Measurements from ENCODE around the gene DTX1. TPM values are rescaled to one million over a fixed set of nuclear protein-coding genes. Genes with fewer than 3 reads are reported as not detected.

Gene DTX1
- total RNA-seq, 4 donors from 2014 or later = 1.1 to 3.4 (median 1.7) TPM

DNA sequence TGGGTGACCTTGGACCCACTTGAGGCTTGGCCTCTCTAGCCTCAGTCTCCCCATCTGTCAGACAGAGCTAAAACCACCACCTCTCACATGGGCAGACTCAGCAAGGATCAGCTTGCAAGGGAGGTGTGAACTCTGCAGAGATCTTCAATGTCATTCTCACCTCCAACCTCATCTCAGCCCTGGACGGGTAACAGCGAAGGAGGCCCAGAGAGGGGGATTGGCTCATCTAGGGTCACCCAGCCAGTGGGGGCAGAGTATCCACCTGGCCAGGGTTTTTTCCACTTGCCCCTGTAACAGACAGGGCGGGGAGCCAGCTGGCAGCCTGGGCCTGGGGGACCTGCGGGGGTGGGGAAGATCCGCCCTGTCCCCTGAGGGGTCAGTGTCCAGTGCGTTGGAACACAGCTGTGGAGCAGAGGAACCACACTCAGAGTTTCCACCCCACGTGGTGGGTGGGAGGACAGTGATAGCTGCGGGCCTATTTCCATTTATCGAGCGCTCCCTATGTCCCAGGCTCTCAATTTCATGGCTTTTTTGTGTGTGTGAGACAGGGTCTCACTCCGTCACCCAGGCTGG lies 27.4 kb downstream of the DTX1 start:
- Histone ChIP-seq H3K4me3 (no peak overlapping the region), H3K4me1 (peaks cover 6% of the 10 kb centered on the region), H3K9me3 (no peaks in the 10 kb centered on the region), H3K27me3 (peaks cover 36% of the 10 kb centered on the region), H3K27ac (no peak overlapping the region), H3K36me3 (no peaks in the 10 kb centered on the region)
- DNase-seq (ENCODE audit: low spot score in 2 of 2) = no peak
- WGBS = 64% methylated on average over 8 of the region's 11 CpGs
- TF ChIP-seq POLR2A (IDR thresholded peaks at IDR 0.05) (no peak), POLR2AphosphoS5 (IDR thresholded peaks at IDR 0.05) (no peak), EP300 (IDR thresholded peaks at IDR 0.05) (no peak)
- TF ChIP-seq, protein P1, sequence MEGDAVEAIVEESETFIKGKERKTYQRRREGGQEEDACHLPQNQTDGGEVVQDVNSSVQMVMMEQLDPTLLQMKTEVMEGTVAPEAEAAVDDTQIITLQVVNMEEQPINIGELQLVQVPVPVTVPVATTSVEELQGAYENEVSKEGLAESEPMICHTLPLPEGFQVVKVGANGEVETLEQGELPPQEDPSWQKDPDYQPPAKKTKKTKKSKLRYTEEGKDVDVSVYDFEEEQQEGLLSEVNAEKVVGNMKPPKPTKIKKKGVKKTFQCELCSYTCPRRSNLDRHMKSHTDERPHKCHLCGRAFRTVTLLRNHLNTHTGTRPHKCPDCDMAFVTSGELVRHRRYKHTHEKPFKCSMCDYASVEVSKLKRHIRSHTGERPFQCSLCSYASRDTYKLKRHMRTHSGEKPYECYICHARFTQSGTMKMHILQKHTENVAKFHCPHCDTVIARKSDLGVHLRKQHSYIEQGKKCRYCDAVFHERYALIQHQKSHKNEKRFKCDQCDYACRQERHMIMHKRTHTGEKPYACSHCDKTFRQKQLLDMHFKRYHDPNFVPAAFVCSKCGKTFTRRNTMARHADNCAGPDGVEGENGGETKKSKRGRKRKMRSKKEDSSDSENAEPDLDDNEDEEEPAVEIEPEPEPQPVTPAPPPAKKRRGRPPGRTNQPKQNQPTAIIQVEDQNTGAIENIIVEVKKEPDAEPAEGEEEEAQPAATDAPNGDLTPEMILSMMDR (IDR thresholded peaks at IDR 0.05) = no peak

DNA sequence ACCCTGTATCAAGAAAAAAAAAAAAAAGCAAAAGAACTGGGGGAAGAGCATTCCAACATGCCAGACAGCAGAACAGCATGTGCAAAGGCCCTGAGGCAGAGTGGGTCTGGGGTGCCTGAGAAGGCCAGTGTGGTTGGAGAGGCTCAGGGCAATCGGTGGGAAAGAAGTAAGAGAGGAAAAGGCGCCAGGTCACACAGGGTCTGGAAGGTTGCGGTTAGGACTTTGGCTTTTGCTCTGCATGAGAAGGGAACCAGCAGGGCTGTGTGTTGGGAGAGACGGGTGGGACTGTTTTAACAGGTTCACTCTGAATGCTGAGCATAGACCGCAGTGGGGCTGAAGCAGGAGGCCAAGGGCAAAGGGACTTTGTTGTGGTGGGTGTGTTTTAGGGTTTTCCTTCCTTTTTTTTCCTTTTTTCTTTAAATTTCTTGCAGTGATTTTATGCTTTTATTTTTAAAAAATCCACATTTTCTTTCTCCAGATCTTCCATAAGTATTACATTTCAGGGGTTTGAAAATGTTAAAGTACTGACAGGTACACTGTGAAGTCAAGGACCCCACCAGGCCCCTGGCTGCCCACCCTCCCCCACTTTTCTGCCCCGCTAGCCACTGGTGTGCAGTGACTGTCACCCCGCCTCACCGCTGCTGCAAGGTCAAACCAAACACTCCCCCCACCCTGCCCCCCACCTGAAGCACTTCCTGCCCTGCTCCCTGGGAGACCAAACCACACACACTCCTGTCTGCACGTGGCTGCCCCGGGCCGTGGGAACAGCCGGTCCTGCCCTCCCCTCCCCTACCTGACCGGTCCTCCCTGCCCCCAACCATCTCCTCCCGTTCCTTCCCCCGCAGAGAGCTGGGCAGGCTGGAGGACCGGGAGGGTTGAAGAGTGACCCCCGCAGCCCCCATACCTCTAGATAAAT lies 30.0 kb downstream of the DTX1 start:
- TF ChIP-seq POLR2A (IDR thresholded peaks at IDR 0.05) = no peak
- no peak for TF ChIP-seq EP300 (IDR thresholded peaks at IDR 0.05)
- TF ChIP-seq, protein P1 (IDR thresholded peaks at IDR 0.05) = no peak
- TF ChIP-seq POLR2AphosphoS5 (IDR thresholded peaks at IDR 0.05) = no peak
- Histone ChIP-seq H3K36me3 (no peaks in the 10 kb centered on the region), H3K4me1 (peaks cover 6% of the 10 kb centered on the region), H3K4me3 (no peak overlapping the region), H3K27ac (no peak overlapping the region), H3K27me3 (peaks cover 30% of the 10 kb centered on the region), H3K9me3 (no peaks in the 10 kb centered on the region)
- WGBS = 42% methylated on average over 17 of the region's 17 CpGs
- DNase-seq (ENCODE audit: low spot score in 2 of 2) = no peak

DNA sequence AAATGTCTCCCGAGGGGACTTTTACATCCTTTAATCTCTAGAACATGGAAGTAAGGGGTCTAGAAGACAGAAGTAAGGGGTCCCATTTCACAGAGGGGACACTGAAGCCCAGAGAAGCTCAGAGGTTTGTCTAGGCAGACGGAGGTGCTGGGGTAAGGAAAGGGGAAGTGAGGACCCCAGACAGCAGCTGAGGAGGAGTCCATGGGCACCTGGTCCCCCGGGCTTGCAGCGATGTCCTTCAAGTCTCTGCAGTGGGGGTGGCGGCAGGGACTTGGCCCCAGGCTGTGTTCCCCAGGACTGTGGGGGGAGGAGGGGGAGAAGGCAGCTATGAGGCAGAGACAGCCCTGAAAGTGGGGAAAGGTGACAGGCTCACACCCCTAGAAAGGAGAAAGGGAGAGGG lies 30.7 kb downstream of the DTX1 start:
- peaks cover 31% of the 10 kb centered on the region for H3K27me3 ChIP-seq
- 37% methylated on average over 5 of the region's 5 CpGs for WGBS
- H3K9me3 ChIP-seq = no peaks in the 10 kb centered on the region
- H3K4me1 ChIP-seq = peaks cover 6% of the 10 kb centered on the region
- H3K4me3 ChIP-seq = no peak overlapping the region
- TF ChIP-seq POLR2AphosphoS5 (IDR thresholded peaks at IDR 0.05) (no peak), POLR2A (IDR thresholded peaks at IDR 0.05) (no peak), EP300 (IDR thresholded peaks at IDR 0.05) (no peak)
- TF ChIP-seq, protein P1 (IDR thresholded peaks at IDR 0.05) = no peak
- H3K27ac ChIP-seq = no peak overlapping the region
- no peaks in the 10 kb centered on the region for H3K36me3 ChIP-seq
- DNase-seq (ENCODE audit: low spot score in 2 of 2) = no peak

DNA sequence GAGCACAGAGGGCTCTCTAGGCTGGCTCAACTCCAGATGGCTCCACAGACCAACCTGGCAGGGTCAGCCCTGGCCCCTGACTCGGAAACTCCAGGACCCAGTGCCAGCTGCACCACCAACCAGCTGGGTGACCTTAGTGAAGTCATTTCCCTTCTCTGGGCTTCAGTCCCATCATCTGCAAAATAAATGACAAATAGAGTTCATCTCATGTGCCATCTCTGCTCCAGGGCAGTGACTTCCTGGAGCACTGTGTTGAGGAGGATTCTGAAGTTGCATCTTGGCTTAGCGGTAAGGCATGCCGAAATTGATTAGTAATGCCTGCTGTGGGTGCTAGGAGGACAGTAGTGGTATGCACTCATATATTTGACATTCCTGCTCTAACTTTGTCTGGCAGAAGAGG lies 31.5 kb downstream of the DTX1 start:
- no peak for DNase-seq (ENCODE audit: low spot score in 2 of 2)
- no peak for TF ChIP-seq POLR2AphosphoS5 (IDR thresholded peaks at IDR 0.05)
- no peak for TF ChIP-seq EP300 (IDR thresholded peaks at IDR 0.05)
- TF ChIP-seq POLR2A (IDR thresholded peaks at IDR 0.05) = no peak
- no peaks in the 10 kb centered on the region for H3K36me3 ChIP-seq
- H3K27ac ChIP-seq = no peak overlapping the region
- H3K4me1 ChIP-seq = peaks cover 11% of the 10 kb centered on the region
- 87% methylated on average over 3 of the region's 3 CpGs for WGBS
- H3K27me3 ChIP-seq = peaks cover 37% of the 10 kb centered on the region
- H3K4me3 ChIP-seq = no peak overlapping the region
- no peaks in the 10 kb centered on the region for H3K9me3 ChIP-seq

DNA sequence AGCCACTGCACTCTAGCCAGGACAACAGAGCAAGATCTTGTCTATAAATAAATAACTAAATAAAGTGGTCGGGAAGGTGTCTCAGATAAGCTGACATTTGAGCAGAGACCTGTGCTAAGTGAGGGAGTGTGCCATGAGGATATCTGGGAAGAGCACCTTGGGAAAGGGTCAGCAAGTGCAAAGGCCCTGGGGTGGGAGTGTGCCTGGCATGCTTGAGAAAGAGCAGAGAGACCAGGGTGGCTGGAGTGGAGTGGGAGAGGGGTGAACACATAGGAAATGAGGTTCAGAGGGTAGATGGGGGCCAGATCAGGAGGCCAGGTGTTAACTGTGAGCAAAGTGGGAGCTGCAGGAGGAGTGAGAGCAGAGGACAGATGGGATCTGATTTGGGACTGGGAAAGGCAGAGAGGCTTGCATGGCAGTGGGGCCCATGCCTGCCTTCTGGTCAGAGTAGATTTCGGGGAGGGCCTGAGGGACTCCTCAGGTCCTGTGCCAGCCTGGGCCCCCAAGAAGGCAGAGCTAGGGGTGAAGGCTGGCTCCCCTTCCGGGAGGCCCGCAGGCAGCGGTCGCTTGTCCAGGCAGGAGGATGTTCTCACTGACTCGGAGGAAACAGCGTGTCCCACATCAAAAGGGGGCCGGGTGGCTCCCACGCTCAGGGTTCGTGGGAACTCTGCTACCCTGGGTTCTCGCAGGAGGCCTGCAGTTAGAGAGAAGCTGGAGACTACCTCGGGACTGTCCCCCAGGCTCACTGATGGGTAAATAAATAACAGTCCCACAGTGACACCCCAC lies 32.6 kb downstream of the DTX1 start:
- H3K9me3 ChIP-seq = no peaks in the 10 kb centered on the region
- peaks cover 42% of the 10 kb centered on the region for H3K27me3 ChIP-seq
- H3K4me3 ChIP-seq = no peak overlapping the region
- DNase-seq (ENCODE audit: low spot score in 2 of 2) = no peak
- H3K27ac ChIP-seq = no peak overlapping the region
- no peak for TF ChIP-seq POLR2AphosphoS5 (IDR thresholded peaks at IDR 0.05)
- no peak for TF ChIP-seq EP300 (IDR thresholded peaks at IDR 0.05)
- TF ChIP-seq, protein P1 (IDR thresholded peaks at IDR 0.05) = no peak
- TF ChIP-seq POLR2A (IDR thresholded peaks at IDR 0.05) = no peak
- no peaks in the 10 kb centered on the region for H3K36me3 ChIP-seq
- 72% methylated on average over 6 of the region's 13 CpGs for WGBS
- peaks cover 17% of the 10 kb centered on the region for H3K4me1 ChIP-seq

All from suprapubic skin (tissue), 4 donors.